LoVo (cell line): ENCODE results near the gene SLITRK3.

Source experiments
- DNase-seq: peaks from one replicate; pipeline ENCODE4 v3.0.0-alpha.2; 2016; ENCODE audit warnings: low spot score

Gene SLITRK3, protein sequence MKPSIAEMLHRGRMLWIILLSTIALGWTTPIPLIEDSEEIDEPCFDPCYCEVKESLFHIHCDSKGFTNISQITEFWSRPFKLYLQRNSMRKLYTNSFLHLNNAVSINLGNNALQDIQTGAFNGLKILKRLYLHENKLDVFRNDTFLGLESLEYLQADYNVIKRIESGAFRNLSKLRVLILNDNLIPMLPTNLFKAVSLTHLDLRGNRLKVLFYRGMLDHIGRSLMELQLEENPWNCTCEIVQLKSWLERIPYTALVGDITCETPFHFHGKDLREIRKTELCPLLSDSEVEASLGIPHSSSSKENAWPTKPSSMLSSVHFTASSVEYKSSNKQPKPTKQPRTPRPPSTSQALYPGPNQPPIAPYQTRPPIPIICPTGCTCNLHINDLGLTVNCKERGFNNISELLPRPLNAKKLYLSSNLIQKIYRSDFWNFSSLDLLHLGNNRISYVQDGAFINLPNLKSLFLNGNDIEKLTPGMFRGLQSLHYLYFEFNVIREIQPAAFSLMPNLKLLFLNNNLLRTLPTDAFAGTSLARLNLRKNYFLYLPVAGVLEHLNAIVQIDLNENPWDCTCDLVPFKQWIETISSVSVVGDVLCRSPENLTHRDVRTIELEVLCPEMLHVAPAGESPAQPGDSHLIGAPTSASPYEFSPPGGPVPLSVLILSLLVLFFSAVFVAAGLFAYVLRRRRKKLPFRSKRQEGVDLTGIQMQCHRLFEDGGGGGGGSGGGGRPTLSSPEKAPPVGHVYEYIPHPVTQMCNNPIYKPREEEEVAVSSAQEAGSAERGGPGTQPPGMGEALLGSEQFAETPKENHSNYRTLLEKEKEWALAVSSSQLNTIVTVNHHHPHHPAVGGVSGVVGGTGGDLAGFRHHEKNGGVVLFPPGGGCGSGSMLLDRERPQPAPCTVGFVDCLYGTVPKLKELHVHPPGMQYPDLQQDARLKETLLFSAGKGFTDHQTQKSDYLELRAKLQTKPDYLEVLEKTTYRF

DNA sequence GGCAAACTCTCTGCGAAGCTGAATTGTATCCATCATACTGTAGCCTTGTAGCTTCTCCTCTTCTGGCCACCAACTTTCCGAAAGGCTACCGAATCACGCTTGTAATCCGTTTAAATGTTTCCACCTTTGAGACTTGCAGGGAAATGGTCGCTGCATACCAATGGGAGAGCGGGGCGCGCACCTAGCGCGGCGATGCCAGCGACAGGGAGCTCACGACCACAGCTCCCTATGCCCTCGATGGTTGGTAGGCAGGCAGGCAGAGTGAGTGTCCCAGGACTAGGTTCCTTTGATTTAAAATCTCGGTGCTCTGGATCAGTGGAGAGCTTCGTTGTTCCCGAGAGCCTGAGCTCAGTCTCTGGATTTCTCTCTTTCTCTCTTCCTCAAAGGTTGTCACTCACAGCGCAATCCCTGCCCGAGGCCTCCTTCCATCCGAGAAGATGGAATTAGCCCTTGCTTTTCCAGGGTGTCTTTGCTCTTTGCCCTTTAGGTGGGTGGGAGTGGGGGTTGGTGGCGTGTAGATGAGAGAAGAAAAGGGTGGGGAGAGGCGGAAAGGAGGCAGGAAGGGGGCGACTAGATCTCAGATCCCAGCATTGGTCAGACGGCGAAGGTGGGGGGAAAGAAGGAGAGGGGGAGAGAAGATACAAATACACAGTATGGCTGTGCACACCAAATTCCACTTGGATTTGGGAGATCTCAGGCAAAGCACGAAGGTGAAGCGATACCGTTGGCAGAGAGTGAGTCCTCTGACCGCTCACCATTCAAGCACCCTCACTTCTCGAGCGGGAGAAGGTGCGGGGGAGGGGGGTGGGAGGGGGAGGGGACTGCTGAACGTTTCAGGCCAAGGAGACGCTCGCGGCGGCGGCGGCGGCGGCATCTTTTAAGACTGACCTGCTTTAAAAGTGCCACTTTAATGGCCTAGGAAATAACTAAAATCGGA is at the start of gene SLITRK3:
Gene SLITRK3, minus strand, starts transcription at position 745 of the 937 bp plus-strand sequence. CDS start 5,554 bp downstream, outside the sequence.
- no peak for DNase-seq

DNA sequence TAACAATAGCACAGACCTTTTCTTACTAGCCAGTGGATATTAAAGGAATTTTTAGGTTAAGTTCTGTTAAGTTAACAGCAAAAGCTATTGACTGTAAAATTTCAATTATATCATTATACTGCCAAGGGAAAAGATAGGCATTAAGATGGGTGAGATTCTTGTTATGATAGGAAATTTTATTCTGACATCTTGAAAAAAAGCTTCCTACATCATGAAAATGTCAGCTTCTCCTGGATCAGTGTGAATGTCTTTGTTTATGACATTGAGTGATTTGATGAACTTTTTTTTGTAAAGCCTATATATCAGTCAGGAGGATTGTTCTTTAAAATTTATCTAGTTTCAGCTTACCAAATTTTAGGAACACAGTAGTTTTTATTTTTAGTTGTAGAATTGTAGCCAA is 47.4 kb upstream of the SLITRK3 start:
- no peak for DNase-seq

DNA sequence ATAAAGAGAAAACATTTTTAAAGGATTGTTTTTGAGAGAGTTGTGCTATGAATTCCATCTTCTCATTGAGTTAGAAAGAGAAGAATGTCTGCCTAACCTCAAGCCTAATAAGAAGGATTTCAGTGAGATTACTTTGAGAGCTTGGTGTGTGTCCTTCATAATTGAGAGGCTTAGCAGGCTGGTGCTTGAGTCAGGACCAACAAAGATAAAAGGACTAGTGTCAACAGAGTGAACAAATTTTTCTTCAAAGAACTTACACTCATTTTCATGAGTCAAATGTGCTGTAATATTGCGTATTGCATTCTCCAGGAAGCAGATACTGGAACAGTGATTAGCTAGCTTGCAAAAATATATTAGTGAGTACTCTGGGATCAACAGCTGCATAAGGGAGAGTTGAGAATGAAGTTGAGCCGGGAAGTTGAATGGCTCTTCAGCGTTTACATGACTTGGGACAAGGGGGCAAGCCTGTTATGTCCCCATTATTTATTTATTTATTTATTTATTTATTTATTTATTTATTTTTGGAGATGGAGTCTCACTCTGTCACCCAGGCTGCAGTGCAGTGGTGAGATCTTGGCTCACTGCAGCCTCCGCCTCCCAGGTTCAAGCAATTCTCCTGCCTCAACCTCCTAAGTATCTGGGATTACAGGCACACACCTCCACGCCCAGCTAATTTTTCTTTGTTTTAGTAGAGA is 37.5 kb upstream of the SLITRK3 start:
- DNase-seq, result no peak

DNA sequence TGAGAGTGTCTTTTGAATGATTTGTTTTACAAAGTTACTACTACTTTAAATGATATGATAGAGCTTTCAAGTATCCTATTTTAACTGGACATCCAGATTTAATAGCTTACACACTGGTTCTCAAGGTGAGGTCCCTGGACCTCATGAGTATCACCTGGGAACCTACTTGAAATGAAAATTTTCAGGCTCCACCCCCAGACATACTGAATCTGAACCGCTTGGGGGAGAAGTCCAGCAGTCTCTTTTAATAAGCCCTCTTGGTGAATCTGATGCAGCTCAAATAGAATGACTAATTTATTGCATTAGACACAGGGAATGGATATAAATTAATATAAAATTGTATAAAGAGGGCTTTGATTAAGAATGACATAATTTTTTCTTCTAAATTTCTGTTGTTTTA is 29.4 kb upstream of the SLITRK3 start:
- DNase-seq, result no peak

DNA sequence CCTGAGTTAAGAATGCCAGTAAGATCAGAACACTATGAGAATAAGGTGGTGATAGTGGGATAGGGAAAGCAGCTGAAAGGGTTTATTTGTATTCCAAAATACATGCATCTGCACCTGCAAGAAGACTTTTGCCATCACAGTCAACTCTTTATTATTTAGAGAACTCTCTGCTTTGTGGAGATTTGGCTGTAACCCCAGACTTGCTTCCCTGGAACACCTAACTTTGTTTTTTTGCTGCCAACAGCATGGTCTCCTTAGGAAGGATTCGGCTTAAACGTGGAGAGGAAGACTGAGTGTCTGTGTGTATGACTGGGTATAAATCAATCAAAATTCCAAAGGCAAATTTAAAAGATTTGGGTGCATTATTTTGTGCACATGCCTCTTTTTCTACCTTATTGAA is 21.6 kb upstream of the SLITRK3 start:
- no peak for DNase-seq

DNA sequence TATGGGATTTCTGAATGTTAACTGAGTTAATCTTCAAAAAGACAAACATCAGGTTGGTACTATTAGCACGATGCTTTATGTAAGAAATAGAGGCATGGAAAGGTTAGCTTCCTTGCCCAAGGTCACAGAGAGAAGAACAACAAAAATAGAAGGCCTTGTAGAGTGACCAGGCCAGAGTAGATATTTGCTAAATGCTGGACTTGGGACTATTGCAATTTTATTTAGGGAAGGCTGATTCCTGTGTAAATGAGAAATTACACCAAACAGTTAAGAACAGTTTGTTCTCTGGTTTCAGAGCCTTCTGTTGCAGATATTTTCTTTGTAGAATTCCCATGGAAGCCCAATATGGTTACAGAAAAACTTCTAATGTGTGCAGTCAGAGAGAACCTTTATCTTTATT is 16.4 kb upstream of the SLITRK3 start:
- no peak for DNase-seq

DNA sequence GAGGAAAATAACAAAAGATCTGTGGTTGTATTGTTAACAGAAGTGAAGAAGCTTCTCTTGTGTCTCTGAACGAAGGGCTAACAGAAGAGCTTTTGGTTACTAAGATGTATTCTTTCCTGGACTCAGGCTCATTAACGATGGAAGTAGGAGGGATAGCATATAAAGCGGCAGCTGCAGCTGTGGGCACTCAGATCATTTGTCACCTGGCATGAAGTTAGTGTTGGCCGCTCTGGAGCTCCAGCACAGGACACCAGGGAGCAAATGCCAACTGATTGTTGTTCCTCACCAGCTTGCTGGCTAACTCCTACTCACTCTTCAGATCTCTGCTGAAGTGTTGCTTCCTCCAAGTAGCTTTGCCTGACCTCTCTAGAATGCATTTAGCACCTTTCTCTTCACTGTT is 15.5 kb upstream of the SLITRK3 start:
- no peak for DNase-seq

DNA sequence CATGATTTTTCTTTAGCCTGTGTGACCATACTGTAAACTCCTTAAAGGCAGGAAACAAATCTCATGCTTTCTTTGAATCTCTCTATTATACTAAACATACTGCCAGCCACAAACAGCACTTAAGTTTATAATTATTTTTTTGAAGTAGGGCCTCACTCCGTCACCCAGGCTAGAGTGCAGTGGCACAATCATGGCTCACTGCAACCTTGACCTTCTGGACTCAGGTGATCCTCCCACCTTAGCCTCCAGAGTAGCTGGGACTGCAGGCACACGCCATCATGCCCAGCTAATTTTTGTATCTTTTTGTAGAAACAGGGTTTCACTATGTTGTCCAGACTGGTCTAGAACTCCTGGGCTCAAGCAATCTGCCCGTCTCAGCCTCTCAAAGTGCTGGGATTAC is 14.5 kb upstream of the SLITRK3 start:
- no peak for DNase-seq

DNA sequence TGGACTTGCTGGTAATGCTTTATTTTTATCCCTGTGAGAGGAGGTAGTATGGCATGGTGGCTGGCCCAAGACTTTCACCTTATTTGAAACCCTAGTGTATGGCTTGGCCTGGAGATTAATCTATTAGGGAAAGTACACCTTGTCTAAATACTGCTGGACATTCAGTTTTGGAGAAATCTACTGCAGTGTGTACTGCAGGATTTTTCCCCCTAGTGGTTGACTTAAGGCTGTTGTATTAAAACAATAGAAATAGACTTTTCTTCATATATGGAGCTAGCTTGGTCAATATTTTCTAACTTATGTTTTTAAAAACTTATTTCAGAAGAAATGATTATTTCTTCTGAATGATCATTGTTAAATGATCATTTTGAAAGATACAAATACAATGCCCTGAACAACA is 13.9 kb upstream of the SLITRK3 start:
- peak; percentile 9 for DNase-seq

DNA sequence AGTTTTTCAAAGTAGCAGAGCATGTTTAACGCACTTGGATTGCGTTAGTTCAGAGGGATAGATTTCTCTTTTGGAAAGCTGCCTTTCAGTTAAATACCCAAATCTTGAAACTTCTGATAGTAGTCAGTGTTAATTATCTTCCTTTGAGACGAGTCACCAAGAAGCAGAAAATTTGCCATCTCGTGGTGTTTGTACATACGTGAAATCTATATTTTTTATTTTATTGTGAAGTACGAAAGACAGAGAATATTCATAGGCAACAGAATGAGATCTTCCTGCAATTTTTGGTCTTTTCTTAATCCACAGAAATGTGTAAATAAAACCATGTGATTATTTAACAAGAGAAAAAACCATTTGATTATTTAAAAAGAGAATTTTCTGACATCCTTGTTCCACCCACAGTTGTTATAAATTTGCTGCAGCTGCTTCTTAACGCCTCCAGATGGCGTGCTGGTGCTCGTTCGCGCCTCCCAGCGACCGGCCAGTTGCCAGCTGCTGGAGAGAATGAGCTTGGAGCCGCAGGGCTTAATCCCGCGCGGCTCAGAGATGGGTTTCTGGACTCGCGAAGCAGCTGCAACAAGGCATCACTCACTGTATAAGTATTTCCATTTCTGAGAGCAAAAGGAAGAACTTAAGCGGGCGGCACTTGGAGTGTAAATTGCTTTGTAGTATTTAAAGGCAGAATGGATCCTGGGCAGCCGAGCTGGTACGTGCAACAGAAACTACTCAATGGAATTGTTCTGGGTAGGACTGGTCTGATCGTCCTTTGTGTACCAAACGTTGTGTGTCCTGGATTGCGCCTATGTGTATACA is 10.5 kb upstream of the SLITRK3 start:
- peak; percentile 82 for DNase-seq

DNA sequence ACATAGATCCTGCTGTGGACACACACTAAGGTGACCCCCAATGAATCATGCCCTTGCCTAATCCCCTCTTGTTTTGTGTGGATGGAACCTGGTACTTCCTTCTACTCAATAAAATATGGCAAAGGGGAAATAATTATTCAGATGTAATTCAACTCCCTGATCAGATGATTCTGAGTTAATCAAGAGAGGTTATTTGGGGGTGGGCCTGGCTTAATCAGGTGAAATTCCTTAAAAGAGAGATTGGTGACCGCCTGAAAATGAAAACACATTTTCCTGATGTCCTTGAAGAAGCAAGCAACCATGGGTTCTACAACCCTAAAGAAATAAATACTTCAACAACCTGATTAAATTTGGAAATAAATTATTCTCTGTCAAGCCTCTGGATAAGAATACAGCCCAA is 8.3 kb upstream of the SLITRK3 start:
- no peak for DNase-seq

DNA sequence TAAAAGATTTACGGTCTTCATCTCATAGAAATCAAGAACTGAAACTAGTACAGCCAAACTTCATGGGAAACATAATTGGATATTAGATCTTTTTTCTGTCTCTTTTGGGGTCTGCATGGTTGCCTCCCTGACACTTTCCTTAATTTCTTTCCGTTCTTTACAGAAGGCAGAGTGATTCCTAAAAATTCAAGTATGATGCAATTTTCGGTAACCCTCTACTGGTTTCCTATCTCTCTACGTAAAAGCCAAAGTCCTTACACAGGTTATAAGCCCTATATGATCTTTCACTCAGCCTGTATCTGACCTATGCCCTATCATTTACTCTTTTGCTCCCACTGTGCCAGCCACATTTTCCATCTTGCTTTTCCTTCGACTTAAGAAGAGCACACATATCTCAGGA is 6.8 kb upstream of the SLITRK3 start:
- no peak for DNase-seq

DNA sequence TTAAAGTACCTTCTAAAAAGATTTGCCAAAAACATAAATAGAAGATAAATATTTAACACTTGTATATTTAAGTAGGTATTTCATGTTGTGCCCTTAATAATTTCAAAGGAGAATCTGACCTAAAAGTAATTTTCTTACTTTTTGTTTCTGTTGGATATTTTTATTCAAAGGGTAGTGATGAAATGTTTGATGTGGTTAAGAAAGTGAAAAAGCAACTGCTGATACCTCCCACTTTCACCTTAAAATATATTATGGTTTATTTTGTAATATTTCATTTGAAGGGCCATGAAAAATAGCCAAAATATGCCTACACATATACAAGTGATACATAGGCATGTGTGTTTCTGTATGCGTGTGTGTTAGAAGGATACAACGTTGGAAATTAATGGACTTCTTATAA is 5.8 kb upstream of the SLITRK3 start:
- DNase-seq, result no peak

DNA sequence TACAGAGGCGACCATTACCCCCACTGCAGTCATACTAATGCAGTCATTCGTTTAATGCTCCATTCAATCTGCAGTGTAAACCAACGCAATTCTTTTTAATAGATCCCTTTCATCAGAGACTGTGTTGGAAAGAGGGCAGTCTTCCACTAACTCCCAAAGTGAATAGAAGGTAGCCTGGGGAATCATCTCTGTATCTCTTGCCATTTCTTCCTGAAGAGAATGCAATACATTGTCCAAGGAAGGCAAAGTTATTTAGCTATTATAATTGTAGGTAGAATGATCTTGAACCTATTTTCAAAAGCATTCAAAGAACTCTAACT is 1.3 kb upstream of the SLITRK3 start:
- no peak for DNase-seq

DNA sequence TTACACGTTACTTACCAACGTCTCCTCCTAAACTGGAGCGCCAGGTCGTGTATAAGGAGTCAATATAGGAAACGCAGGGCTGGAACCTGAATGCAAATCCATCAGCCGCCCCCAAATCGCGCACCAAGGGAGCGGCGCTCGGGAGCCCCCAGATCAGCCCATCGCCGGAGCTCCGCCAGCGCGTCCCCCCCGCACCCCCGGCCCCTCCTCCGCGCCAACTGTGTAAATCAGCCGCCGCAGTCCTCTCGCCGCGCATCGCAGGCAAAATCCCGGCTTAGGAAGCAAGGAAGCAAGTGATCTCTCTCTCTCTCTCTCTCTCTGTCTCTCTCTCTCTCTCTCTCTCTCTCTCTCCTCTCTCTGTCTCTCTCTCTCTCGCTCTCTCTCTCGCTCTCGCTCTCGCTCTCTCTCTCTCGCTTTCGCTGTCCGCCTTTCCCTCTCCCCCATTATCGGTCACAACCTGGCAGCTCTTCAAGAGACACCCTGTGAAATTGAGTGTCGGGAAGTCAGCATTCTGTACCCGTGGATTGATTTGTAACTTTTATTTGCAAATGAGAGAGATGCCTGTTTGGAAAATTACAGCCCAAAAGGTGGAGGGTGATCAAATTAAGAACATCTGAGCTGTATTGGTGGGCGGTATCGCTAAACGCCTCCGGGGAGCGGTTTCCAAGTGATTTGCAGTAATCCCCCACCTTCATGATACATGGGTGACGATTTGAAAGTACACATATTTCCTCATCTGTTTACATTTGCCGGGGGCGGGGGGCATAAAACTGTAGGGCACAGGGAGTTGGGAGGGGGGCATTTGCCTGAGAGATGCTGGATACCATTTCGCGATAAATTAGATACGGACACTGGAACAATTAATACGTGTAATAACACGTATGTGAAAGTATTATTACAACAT is 645 bp upstream of the SLITRK3 start:
- no peak for DNase-seq

DNA sequence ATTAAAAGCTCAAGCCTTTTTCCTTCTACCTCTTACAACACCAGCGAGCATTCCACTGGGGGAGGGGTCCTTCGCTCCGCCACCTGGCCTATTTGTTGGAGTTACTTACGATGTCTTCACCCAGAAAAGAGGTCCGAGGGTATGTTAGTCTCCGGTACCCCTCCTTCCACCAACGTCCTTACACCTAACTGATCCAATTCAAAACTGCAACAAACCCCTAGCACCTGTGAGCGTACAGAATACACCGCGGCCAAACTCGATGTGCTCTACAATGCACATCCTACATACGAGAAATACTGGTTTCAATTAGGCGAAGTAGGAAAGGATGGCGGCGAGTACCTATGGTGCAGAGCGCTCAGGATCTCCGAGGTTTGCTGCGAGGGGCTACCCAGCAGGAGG is 944 bp downstream of the SLITRK3 start:
- no peak for DNase-seq

DNA sequence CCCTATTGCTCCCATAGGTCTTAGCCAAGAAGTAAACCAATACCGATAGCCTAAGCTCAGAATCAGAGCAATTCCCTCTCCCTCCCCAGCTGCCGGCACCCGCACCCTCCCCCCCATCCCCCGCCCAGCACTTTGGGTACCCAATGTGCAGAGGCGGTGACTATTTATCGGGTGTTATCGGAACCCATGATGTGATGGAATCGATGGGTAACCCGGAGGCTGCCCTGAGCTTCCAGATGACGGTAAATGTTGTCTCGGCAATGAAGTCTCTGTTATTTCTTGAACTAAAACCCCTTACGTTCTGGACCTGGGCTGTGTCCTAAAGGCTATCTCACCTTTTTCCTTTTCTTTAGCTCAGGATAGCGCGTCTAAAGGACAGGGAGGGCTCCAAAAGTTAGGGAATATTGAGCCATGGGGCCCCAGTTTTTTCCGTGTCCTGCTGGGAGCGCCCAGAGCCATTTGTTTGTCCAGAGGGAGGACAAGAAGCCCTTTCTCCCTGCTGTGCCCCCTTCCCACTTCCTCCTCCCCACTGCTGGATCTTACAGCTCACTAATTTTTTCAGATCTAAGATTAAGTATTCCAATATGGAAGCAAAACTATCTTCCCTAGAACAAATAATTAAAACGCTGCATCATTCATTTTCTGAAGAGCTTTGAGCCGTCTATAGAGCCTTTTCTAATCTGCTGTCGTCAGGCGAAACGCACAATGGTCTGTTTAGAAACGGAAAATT is 1.5 kb downstream of the SLITRK3 start:
- DNase-seq, result no peak

DNA sequence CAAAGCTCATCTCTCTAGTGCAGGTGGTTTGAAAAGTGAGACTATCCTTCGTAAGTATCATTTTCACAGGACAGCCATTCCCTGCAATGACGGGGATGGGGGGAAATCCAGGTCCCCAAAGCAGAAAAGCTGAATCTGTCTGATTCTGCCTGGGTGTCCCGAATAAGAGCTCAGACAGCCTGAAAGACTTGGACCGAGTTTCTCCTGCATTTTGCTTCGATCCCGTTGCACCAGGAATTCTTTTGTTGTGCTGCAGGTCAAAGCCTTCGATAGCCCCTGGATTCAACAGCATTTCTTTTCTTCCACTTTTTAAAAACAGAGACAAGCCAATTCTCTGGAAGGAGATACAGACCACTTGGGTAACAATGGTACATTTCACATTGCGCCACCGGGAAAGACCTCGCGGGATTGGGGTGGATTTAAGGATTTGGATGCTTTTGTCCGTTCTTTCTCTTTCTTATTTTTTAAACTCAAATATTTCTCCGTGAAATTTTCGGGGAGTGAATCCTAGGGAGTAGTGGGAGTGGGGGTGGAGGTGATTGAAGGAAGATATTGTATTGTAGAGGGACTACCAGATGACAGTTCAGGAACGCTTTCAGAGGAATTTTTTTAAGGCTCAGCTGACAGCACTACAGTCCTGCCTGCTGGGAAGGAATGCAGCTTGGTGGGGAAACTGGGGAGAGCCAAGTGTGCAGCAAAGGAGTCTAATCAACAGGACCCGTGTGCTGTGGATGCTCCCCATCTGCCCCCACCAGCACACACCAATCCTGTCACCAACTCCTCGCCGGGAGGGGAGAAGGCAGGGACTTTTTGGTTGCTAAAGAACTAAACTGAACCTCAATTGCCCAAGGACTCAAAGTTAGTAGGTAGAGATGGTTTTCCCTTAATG is 2.6 kb downstream of the SLITRK3 start:
- DNase-seq, result peak; percentile 5
